Body of pancreas (tissue), 4 donors: ENCODE measurements around the gene FCHSD2.

Source experiments
- POLR2A ChIP-seq, 3 donors: fragments of 450-650 bp; IDR thresholded peaks; one replicate each; pipeline ENCODE4 v1.6.1; 2016; ENCODE audit warnings: antibody characterized with exemption in 3 of 3, mild to moderate bottlenecking in 2 of 3
- TF ChIP-seq, protein P1 (sequence below), 7 experiments: fragments of 450-650 bp in 4 of 7; fragments of 200-600 bp in 3 of 7; sonication (generic) in 3 of 7; IDR thresholded peaks; one replicate each; pipeline ENCODE4 v1.5.1; 2016 to 2019; ENCODE audit warnings: antibody characterized with exemption in 7 of 7

DNA sequence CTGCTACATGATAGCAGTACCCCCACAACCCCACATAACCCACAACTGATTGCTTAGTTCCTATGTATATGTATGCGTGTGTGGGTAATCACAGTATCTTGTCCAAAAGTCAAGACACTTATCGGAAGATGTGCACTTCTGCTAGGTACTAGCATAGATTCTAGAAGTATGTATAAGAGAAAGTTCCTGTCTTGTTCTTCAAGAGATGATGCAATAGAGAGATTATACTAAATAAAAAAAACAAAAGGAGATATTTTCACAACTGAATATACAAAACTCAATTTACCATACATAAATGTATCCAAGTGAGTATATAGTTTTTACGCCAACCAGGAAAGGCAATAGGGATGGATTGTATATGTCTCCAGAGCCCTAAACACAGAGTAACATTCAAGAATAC is 112.0 kb downstream of the FCHSD2 start:
- TF ChIP-seq, protein P1, sequence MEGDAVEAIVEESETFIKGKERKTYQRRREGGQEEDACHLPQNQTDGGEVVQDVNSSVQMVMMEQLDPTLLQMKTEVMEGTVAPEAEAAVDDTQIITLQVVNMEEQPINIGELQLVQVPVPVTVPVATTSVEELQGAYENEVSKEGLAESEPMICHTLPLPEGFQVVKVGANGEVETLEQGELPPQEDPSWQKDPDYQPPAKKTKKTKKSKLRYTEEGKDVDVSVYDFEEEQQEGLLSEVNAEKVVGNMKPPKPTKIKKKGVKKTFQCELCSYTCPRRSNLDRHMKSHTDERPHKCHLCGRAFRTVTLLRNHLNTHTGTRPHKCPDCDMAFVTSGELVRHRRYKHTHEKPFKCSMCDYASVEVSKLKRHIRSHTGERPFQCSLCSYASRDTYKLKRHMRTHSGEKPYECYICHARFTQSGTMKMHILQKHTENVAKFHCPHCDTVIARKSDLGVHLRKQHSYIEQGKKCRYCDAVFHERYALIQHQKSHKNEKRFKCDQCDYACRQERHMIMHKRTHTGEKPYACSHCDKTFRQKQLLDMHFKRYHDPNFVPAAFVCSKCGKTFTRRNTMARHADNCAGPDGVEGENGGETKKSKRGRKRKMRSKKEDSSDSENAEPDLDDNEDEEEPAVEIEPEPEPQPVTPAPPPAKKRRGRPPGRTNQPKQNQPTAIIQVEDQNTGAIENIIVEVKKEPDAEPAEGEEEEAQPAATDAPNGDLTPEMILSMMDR (IDR thresholded peaks at IDR 0.05), result no peak
- TF ChIP-seq POLR2A (IDR thresholded peaks at IDR 0.05), result no peak
